ENCODE results near the gene AP1B1.

Gene AP1B1

DNA sequence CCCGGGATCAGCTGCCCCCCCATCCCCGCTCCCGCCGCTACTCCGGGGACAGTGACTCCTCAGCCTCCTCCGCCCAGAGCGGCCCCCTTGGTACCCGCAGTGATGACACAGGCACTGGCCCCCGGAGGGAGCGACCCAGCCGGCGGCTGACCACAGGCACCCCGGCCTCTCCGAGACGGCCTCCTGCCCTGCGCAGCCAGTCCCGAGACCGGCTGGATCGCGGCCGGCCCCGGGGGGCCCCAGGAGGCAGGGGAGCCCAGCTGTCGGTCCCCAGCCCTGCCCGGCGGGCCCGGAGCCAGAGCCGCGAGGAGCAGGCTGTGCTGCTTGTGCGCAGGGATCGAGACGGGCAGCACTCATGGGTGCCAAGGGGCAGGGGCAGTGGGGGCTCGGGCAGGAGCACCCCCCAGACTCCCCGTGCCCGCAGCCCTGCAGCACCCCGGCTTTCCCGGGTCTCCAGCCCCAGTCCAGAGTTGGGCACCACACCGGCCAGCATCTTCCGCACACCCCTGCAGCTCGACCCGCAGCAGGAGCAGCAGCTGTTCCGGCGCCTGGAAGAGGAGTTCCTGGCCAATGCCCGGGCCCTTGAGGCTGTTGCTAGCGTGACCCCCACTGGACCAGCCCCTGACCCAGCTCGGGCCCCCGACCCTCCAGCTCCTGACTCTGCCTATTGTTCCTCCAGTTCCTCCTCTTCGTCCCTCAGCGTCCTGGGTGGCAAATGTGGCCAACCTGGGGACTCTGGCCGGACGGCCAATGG, 76.7 kb downstream of the AP1B1 start:
- DNase-seq = no peak

DNA sequence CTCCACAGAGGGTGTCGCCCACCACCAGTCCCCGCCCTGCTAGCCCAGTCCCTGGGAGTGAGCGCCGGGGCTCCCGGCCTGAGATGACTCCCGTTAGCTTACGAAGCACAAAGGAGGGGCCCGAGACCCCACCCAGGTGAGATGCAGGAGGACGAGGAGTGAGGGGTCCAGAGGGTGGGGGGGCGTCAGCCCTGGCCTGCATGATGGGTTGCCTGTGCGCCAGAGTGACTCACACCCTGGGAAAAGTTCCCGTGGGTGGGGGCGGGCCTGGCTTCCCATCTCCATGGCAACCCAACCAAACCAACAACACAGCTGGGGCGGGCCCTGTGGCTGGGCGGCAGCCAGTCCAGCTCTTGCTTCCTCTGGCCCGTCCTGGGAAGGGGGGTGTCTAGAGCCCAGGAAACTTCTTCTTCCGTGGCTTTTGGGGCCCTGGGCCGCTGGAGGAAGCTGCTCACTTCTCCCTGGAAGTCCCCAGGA, 77.5 kb downstream of the AP1B1 start:
- DNase-seq = peak; percentile 23

DNA sequence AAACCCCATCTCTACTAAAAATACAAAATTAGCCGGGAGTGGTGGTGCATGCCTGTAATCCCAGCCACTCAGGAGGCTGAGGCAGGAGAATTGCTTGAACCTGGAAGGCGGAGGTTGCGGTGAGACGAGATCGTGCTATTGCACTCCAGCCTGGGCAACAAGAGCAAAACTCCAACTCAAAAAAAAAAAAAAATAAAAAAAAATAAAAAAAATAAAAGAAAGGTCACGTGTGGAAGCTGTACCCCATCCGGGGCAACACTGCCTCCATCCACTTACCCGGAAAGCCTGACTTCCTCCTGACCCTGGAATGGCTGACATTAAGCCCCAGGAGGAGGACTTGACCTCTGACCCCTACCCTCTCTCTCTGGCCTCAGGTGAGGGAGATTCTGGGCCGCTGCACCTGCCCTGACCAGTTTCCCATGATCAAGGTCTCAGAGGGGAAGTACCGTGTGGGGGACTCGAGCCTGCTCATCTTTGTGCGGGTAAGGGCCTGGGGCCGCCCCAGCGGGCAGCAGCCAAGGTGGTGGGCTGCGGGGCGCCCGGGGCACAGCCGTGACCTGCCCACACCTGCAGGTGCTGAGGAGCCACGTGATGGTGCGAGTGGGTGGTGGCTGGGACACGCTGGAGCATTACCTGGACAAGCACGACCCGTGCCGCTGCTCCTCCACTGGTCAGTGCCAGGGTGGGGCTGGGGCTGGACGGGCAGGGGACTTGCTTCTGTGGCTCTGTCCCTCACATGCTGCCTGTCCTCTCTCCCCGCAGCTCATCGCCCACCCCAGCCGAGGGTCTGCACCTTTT, 78.1 kb downstream of the AP1B1 start:
- DNase-seq = no peak

DNA sequence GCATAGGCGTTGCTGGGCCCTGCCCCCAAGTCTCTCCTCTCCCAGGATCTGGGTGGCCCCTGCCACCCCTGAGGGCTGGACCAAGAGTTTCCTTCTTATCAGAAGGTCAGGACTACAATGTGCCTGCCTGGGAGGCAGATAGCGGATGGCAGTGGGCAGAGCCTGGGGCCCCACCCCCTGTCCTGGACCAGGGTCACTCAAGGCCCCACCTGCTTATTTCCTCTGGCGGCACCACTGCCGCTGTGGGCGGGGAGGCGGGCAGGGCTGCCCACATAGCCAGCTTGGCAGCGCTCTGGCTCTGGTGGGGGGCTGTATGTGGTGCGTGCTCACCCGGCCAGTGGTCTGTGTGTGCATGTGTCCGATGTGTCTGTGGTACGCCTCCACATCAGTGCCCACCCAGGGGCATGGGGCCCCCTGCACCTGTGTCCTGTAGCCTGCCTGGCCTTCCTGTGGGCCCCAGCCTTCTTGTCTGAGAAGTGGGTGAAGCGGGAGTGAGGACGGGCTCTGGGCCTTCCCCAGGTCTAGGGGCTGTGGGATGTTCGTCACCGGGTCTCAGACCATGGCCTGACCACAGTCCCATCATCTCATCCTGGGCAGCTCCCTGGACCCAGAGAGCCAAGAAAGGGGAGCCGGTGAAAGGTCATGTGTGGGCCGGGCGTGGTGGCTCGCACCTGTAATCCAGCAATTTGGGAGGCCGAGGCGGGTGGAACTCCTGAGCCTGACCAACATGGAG, 78.9 kb downstream of the AP1B1 start:
- no peak for DNase-seq

DNA sequence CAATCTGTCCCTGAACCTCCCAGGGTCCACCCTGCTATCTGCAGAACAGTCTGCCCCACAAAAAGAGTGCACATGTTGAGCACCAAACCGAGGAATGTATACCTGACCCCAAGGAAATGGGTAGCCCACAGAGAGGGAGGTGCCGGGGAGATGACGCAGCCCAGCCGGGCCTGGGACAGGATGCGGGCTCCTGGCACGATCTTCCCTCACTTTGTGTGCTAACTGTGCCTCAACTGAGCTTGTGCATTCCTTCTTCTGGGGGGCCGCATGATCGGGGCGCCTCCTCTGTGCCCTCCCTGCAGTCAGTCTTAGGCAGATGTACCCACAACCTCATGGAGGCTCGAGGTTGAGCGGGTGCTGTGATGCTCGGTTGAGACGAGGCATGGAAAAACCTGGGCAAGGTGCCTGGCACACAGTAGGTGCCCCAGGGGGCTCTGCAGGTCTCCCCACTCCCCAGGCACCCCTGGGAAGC, 79.5 kb downstream of the AP1B1 start:
- DNase-seq = no peak

DNA sequence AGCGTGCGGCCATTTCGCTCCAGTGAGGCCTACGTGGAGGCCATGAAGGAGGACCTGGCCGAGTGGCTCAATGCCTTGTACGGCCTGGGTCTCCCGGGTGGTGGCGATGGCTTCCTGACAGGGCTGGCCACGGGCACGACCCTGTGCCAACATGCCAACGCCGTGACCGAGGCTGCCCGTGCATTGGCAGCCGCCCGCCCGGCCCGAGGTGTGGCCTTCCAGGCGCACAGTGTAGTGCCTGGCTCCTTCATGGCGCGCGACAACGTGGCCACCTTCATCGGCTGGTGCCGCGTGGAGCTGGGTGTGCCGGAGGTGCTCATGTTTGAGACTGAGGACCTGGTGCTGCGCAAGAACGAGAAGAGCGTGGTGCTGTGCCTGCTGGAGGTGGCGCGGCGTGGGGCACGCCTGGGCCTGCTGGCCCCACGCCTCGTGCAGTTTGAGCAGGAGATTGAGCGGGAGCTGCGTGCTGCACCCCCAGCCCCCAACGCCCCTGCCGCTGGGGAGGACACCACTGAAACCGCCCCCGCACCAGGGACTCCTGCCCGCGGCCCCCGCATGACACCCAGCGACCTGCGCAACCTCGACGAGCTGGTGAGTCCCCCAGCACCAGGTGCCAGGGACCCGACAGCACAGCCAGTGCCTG, 80.1 kb downstream of the AP1B1 start:
- DNase-seq = no peak

DNA sequence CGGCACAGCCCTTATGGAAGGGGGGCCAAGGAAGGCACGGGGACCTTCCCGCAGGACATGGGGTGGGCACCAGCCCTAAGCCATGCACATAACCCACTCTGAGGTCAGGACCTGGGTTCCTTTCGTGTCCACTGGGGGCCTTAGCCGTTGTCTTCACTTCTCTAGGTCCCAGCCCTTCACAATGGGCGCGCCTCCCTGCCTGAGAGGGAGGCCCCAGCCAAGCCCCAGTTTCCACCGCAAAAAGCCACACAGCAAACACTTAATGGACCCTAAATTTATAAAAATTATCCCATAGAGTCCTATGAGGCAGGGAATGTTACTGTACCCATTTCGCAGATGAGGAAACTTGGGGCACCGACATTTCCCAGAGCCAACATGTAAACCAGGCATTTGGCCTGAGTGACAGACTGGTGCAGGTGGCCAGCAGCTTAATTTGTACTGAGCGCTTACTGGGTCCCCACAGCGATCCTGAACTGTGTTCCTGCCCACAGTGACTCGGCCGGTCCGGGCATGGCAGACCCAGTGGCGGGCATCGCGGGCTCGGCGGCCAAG, 80.7 kb downstream of the AP1B1 start:
- no peak for DNase-seq

DNA sequence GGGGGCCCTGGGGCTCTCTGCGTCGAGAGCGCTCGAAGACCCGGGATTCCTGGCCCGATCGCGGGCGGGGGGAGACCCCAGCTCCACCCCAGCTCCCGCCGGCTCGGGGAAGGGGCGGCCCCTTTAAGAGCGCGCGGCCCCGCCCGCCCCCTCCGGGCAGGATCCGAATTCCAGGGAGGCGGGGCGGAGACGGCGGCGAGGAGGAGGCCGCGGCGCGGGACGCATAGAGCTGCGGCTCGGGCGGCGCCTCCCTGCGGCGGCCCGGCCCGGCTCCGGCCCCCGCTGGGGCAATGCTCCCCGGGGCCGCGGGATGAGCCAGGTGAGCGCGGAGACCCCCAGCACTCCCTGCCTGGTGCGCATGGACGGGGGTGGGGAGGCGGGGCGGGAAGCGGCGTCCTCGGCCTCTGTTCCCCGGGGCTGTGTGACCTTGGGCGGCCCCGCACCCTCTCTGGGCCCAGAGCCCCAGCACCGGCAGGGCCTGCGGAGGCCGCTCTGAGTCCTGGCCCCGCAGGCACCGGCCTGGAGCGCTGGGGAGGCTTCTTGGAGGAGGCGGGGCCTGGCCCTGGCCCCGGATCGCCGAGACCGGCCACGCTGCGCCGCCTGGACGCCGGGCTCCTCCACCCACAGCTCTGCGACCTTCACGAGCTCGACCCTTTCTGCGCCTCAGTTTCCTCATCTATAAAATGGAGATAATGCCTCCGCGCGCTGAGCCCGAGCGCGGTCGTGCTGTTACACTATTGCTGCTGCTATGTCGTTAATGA, 81.4 kb downstream of the AP1B1 start:
- peak; percentile 33 for DNase-seq

DNA sequence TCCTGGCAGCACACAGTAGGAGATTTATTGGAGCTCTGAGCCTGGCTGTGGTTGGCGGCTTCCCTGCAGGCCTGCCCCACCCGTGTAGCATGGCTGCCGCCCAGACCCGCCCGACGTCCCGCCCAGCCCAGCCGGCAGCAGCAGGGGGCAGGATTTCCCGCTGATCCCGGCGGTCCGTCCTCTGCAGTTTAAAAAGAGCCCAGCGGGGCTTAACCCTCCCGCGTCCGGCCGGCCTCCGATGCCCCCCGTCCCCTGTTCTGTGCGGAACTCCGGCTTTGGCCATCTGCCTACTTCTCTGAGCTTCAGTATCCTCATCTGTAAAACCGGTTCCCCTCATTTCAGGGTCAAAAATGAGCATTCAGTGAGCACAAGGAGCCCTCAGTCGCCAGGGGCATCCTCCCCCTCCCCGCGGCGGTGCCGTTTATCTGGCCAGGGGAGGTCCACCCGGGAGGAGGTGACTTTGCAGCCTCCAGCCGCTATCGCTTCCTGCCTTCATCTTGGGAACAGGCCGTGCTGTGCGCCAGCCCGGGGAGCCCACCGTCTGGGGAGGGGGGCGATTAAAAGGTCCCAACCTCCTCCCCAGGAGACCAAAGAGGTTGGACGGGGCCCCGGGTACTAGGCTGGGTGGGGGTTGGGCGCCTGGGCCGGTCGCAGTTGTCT, 82.1 kb downstream of the AP1B1 start, which contains the start of gene GAS2L1:
TSS of gene GAS2L1 (plus strand) at position 476 of the 660 bp plus-strand sequence. CDS start 1,456 bp downstream, outside the sequence.
- DNase-seq = no peak

DNA sequence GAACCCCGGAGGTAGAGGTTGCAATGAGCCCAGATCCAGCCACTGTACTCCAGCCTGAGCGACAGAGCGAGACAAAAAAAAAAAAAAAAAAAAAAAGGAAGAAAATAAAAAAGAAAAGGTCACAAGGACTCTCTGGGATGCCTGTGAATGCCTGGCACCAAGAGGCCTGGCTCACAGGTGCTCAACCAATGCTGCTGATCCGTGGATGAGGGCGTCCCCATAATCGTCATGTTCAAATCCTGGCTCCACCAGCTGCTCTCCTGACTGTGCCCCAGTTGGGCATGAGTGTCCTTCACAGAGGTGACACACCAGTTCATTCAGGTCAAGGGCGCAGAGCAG, 82.6 kb downstream of the AP1B1 start:
- DNase-seq = no peak

DNA sequence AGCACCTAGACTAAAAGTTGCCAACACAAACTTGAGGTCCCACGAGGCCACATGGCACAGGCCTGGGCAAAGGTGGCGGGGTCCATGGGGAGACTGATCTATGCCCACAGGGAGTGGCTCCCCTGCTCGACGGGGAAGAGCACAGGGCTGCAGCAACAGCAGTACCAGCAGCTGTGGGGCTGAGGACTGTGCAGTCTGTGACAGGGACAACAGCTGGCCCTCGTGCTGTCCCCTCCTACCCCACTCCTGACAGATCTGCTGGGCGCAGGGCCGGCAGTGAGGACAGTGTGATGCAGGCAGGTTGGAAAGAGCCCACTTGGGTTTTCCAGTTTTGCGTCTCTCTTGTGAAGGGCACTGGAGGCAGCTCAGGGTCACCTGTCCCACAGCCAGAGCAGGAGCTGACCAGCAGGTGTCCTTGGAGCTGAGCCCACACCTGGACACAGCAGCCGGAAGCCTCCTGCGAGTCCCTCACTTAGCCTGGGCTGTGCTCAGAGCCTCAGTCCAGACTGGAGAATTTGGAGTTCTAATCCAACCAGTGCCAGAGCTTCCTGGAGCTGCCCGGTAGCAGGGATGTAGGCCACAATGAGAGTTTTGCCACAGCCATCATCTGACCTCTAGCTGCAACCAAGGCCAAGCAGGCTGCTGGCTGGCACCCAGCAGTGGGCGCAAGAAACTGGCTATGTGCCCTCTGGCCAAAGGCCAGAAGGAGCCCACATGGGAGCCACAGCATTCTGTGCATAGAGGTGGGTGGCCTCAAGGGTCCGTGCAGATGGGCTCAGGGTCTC, 85.5 kb downstream of the AP1B1 start:
- no peak for DNase-seq

DNA sequence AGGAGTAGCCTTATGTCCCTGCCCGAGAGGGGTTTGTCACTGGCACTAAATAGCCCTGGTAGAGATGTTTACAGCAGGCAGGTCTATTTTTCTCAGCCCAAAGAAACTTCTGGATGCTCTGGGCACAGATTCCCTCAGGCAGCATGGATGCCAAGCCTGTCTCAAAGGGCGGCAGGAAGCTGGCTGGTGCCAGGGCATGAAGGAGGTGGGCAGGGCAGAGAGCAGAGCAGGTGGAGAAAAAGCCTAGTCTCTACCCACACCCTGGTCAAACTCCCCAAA, 86.0 kb downstream of the AP1B1 start:
- DNase-seq = no peak

DNA sequence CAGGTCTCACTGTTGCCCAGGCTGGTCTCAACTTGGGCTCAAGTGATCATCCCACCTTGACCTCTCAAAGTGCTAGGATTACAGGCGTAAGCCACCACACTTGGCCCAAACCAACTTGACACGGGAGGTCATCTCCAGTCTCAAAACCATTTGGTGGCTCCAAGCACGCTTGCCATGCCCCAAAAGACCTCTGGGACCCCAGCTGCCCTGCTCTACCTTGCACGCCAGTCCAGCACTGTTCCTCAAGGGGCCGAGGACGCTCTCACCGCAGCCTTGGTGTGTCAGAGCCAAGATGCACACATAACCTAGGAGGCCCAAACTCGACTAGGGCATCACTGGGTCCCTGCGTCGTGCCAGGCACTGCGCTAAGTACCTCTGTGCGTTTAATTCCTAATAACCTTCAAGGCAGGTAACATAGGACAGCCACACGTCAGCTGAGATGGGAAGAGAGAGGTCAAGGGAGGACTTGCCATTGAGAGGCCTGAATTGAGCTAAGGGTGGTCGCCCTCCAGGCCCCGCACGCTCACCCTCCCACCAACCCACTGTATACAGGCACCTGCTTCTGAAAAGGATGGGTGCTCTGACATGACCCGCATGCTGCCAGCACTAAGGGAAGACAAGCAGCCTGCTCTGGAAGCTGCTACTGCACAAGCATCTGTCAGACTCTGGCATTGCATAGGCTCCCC, 86.5 kb downstream of the AP1B1 start:
- DNase-seq = no peak

DNA sequence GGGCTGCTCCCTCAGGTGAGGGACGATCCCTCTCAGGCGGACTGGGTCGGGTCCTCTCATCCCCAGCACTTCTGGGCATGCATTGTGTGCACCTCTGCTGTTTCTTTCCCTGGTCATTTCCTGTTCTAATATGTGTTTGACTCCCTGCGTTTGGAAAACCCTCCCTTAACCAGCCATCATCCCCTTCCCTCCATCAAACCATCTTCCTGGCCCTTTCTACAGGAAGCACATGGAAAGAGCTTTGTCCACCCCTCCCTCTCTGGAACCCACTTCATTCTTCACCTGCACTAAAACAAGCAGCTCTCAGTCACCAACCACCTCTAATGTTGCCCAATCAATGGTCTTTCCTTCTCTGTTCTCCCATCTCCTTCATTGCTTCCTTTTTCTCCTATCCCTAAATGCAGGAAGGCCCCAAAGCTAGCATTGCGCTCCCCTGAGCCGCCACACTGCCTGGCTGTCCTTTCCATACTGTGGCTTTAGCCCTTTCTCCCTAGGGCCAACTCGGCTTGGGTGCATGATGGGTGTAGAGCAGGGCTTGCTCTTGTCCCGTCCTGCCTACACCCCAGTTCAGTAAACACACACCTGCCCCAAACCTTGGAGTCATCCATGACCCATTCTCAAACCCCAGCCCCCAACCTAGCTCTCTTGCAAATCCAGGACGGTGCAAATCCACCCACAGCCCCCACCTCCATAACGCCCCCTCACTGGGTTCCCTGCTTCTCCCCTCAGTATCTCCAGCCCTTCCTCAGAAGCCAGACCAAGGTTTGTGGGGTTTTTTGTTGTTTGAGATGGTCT, 87.4 kb downstream of the AP1B1 start:
- DNase-seq = no peak

DNA sequence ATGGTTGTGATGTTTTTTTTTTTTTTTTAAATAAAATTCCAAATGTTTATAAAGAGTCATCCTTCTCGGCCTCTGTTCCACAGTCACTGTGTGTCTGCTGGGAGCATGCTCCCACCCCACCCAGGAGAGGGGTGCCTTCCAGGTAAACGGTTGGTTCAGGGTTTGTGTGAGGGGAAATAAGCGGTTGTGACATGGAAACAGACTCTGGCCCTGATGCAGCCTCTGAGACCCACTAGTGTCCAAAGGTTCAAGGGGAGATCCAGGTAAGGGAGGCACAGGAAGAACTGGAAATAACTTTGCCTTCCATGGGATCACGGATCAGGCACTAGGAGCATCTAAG, 87.9 kb downstream of the AP1B1 start:
- no peak for DNase-seq

DNA sequence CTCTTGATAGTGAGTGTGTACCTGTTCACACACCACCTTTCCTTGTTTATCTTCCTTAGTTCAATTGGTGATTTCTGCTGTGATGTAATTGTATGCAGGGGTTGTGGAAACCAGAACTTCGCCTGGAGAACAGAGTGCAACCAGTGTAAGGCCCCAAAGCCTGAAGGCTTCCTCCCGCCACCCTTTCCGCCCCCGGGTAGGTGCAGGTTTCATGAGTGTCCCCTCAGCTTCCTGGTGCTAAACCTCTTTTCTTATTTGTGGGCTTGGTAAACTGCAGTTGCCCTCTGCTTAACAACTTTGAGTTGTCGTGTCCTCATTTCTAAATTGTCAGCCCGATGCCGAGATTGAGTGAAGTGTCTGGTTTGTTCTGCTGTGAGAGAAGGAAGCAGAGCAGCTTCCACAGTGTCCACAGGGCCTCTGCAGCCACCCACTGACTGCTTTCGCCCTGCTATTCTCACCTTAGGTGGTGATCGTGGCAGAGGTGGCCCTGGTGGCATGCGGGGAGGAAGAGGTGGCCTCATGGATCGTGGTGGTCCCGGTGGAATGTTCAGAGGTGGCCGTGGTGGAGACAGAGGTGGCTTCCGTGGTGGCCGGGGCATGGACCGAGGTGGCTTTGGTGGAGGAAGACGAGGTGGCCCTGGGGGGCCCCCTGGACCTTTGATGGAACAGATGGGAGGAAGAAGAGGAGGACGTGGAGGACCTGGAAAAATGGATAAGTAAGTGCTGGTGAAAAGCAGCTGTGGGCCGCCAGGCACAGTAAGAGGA, 89.1 kb downstream of the AP1B1 start:
- no peak for DNase-seq

DNA sequence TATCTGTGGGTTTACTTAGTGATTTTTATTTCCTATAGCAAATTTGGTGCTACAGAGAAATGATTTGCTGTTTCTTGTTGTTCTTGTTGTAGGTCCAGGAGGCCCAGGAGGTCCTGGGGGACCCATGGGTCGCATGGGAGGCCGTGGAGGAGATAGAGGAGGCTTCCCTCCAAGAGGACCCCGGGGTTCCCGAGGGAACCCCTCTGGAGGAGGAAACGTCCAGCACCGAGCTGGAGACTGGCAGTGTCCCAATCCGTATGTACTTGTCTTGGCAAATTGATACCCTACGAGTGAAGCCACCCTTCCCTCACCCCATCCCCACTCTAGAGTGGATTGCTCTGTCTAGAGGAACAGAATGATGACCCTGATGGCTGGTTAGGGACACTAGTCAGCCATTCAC, 89.7 kb downstream of the AP1B1 start:
- no peak for DNase-seq

DNA sequence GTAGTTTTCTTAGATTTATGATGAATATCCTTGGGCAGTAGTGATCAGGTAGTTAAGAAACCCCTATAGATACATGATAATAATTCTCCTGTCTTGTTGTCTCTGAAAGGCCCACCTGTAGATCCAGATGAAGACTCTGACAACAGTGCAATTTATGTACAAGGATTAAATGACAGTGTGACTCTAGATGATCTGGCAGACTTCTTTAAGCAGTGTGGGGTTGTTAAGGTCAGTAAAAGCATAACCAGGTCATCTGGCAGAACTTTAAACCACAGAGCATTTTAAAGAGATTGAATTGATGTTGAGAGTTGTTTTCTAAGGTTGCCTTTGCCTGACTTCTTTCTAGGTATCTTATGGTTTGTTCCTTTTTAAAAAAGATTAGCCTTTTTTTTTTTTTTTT, 96.0 kb downstream of the AP1B1 start:
- DNase-seq = no peak

DNA sequence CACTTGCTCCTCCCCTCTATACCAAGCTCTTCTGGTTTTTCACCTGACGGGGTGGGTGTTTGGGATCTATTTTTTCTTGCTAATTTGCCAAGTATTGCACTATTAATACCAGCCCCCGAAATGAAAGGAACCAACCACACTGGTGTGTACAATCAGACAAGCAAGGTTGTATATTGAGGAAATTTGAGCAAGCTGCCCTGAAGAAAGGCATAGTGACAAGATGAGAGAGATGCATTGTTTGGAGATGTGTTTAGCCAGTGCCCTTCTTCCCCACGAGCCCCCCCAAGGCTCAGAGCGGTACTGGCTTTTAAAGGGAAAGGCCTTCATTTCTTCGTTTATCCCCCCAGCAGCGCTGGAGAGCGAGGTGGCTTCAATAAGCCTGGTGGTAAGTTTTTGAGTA, 97.2 kb downstream of the AP1B1 start:
- DNase-seq = no peak
